Measurements from ENCODE around the gene ERGIC3. TPM values are rescaled to one million over a fixed set of nuclear protein-coding genes. Genes with fewer than 3 reads are reported as not detected.

The ERGIC3 gene
- total and polyA plus RNA-seq, 10 of the 15 experiments (the other 5 are each of a cell fraction or from before 2014, with no cell fraction given): 90.4 to 210 (median 139) TPM

- no peak overlapping the region for H3K9ac ChIP-seq (ENCODE audit: control insufficient read depth, insufficient read depth, low read length)
- 100% methylated on average over 4 of the region's 5 CpGs for WGBS (ENCODE audit: insufficient coverage, insufficient replicate concordance, low lambda C conversion rate, missing lambda C conversion rate)
- no peak overlapping the region for H2AFZ ChIP-seq (ENCODE audit: control insufficient read depth, low read depth, low read length)
- H3K4me3 ChIP-seq: no peak overlapping the region
- SMC1A ChIA-PET (ENCODE audit: uncharacterized antibody, unreplicated experiment): interaction anchor here (1.2 kb wide), 1 partner anchor 37 kb away, joined by 3 read pairs; the partner anchor contains the start of gene ERGIC3
- intact Hi-C loops (cut with micrococcal nuclease; ENCODE audit: unreplicated experiment) (no loop called here), in situ Hi-C loops (cut with MboI) (no loop called here)
- TF ChIP-seq CHD4 (IDR thresholded peaks at IDR 0.05) (no peak), RELA (IDR thresholded peaks at IDR 0.05; ENCODE audit: borderline replicate concordance, partially characterized antibody) (no peak), MEF2B (IDR thresholded peaks at IDR 0.05; ENCODE audit: partially characterized antibody, poor library complexity, severe bottlenecking) (no peak), SREBF1 (IDR thresholded peaks at IDR 0.05; ENCODE audit: low read length) (no peak), ZNF274 (IDR thresholded peaks at IDR 0.05; ENCODE audit: insufficient read depth, insufficient read length) (no peak), EGR1 (IDR thresholded peaks at IDR 0.05; ENCODE audit: borderline replicate concordance in 1 of 2, low read depth in 2 of 2, low read length in 2 of 2) (no peak), ZSCAN29 (IDR thresholded peaks at IDR 0.05) (no peak), EZH2 (IDR thresholded peaks at IDR 0.05; ENCODE audit: borderline replicate concordance, control insufficient read depth, low read depth, low read length) (no peak), SUPT20H (IDR thresholded peaks at IDR 0.05; ENCODE audit: borderline replicate concordance, control insufficient read depth, low read depth, low read length) (no peak), KDM1A (IDR thresholded peaks at IDR 0.05; ENCODE audit: borderline replicate concordance) (no peak), ZNF24 (IDR thresholded peaks at IDR 0.05) (no peak), IKZF1 (conservative IDR thresholded peaks at IDR 0.05) (no peak), SMC3 (IDR thresholded peaks at IDR 0.05; ENCODE audit: borderline replicate concordance, low read length) (no peak), RAD21 (IDR thresholded peaks at IDR 0.05; ENCODE audit: insufficient read depth, low read depth, low read length) (no peak), NFIC (IDR thresholded peaks at IDR 0.05; ENCODE audit: low read depth, low read length) (no peak), HCFC1 (IDR thresholded peaks at IDR 0.05; ENCODE audit: low read length) (no peak)
- TF ChIP-seq, protein P1, sequence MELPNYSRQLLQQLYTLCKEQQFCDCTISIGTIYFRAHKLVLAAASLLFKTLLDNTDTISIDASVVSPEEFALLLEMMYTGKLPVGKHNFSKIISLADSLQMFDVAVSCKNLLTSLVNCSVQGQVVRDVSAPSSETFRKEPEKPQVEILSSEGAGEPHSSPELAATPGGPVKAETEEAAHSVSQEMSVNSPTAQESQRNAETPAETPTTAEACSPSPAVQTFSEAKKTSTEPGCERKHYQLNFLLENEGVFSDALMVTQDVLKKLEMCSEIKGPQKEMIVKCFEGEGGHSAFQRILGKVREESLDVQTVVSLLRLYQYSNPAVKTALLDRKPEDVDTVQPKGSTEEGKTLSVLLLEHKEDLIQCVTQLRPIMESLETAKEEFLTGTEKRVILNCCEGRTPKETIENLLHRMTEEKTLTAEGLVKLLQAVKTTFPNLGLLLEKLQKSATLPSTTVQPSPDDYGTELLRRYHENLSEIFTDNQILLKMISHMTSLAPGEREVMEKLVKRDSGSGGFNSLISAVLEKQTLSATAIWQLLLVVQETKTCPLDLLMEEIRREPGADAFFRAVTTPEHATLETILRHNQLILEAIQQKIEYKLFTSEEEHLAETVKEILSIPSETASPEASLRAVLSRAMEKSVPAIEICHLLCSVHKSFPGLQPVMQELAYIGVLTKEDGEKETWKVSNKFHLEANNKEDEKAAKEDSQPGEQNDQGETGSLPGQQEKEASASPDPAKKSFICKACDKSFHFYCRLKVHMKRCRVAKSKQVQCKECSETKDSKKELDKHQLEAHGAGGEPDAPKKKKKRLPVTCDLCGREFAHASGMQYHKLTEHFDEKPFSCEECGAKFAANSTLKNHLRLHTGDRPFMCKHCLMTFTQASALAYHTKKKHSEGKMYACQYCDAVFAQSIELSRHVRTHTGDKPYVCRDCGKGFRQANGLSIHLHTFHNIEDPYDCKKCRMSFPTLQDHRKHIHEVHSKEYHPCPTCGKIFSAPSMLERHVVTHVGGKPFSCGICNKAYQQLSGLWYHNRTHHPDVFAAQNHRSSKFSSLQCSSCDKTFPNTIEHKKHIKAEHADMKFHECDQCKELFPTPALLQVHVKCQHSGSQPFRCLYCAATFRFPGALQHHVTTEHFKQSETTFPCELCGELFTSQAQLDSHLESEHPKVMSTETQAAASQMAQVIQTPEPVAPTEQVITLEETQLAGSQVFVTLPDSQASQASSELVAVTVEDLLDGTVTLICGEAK (IDR thresholded peaks at IDR 0.05; ENCODE audit: borderline replicate concordance): no peak
- TF ChIP-seq, protein P2, sequence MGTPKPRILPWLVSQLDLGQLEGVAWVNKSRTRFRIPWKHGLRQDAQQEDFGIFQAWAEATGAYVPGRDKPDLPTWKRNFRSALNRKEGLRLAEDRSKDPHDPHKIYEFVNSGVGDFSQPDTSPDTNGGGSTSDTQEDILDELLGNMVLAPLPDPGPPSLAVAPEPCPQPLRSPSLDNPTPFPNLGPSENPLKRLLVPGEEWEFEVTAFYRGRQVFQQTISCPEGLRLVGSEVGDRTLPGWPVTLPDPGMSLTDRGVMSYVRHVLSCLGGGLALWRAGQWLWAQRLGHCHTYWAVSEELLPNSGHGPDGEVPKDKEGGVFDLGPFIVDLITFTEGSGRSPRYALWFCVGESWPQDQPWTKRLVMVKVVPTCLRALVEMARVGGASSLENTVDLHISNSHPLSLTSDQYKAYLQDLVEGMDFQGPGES (IDR thresholded peaks at IDR 0.05): no peak
- TF ChIP-seq, protein P3, sequence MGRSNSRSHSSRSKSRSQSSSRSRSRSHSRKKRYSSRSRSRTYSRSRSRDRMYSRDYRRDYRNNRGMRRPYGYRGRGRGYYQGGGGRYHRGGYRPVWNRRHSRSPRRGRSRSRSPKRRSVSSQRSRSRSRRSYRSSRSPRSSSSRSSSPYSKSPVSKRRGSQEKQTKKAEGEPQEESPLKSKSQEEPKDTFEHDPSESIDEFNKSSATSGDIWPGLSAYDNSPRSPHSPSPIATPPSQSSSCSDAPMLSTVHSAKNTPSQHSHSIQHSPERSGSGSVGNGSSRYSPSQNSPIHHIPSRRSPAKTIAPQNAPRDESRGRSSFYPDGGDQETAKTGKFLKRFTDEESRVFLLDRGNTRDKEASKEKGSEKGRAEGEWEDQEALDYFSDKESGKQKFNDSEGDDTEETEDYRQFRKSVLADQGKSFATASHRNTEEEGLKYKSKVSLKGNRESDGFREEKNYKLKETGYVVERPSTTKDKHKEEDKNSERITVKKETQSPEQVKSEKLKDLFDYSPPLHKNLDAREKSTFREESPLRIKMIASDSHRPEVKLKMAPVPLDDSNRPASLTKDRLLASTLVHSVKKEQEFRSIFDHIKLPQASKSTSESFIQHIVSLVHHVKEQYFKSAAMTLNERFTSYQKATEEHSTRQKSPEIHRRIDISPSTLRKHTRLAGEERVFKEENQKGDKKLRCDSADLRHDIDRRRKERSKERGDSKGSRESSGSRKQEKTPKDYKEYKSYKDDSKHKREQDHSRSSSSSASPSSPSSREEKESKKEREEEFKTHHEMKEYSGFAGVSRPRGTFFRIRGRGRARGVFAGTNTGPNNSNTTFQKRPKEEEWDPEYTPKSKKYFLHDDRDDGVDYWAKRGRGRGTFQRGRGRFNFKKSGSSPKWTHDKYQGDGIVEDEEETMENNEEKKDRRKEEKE (IDR thresholded peaks at IDR 0.05): no peak
- H3K27ac ChIP-seq (ENCODE audit: control insufficient read depth, insufficient read depth): no peak overlapping the region
- no peaks in the 10 kb centered on the region for H3K79me2 ChIP-seq (ENCODE audit: control insufficient read depth, insufficient read depth, low read length)
- H3K27me3 ChIP-seq (replicated peaks in 1 of 2; ENCODE audit: control insufficient read depth in 2 of 2, insufficient read depth in 2 of 2, low read length in 1 of 2): no peaks in the 10 kb centered on the region
- BruUV-seq (replicated peaks): no TSS peak
- no peak overlapping the region for H3K4me2 ChIP-seq (ENCODE audit: control insufficient read depth, insufficient read depth)
- ATAC-seq: no peak
- no peak for DNase-seq (ENCODE audit: low read depth, low spot score)
- POLR2A ChIA-PET: no interaction called here
- H3K4me1 ChIP-seq (ENCODE audit: control insufficient read depth, insufficient read depth, low read length): peaks cover 29% of the 10 kb centered on the region
- no peaks in the 10 kb centered on the region for H3K9me3 ChIP-seq (replicated peaks; ENCODE audit: control insufficient read depth, insufficient read depth, low read length)
- CTCF ChIA-PET: no interaction called here
- RAD21 ChIA-PET (ENCODE audit: unreplicated experiment): no interaction called here
- H3K36me3 ChIP-seq (ENCODE audit: control insufficient read depth in 2 of 2, insufficient read depth in 2 of 2, low read length in 1 of 2): peaks cover 11 to 35% of the 10 kb centered on the region in 2 experiments; a peak in 3 of 4 replicates
- FAIRE-seq: no peak
- H4K20me1 ChIP-seq (ENCODE audit: control insufficient read depth, insufficient read depth): peaks cover 5% of the 10 kb centered on the region
These were observed 37.1 kb upstream of the ERGIC3 start for GRCh38 chr20:35504751-35505150.

All from GM12878 (cell line).